ENCODE measurements around the gene CWH43. TPM values are rescaled to one million over a fixed set of nuclear protein-coding genes. Genes with fewer than 3 reads are reported as not detected.

CWH43 gene
- total and polyA plus RNA-seq, 2 of the 13 experiments (the other 11 are each of a cell fraction or from before 2014, with no cell fraction given), result not detected

GRCh38 chr4:48986654-48987164 is 634 bp downstream of the CWH43 start:
- no peak overlapping the region for H3K9ac ChIP-seq (ENCODE audit: insufficient read depth, low read depth, low read length)
- TF ChIP-seq NCOA1 (CRISPR knock-in tag; IDR thresholded peaks at IDR 0.05) (no peak), KLF15 (CRISPR knock-in tag; IDR thresholded peaks at IDR 0.05; ENCODE audit: borderline replicate concordance) (no peak), CHD4 (IDR thresholded peaks at IDR 0.05; ENCODE audit: borderline replicate concordance, low read length) (no peak), XBP1 (CRISPR knock-in tag; IDR thresholded peaks at IDR 0.05) (no peak), NR2F6 (IDR thresholded peaks at IDR 0.05) (no peak), NR2F6 (CRISPR knock-in tag; IDR thresholded peaks at IDR 0.05) (no peak), ADNP (CRISPR knock-in tag; IDR thresholded peaks at IDR 0.05) (no peak), PRPF4 (IDR thresholded peaks at IDR 0.05; ENCODE audit: low read depth, low read length, poor library complexity, severe bottlenecking) (no peak), KMT2B (CRISPR knock-in tag; IDR thresholded peaks at IDR 0.05) (no peak), HNF4A (CRISPR knock-in tag; IDR thresholded peaks at IDR 0.05) (no peak), ZC3H13 (CRISPR knock-in tag; IDR thresholded peaks at IDR 0.05) (no peak), TEAD2 (CRISPR knock-in tag; IDR thresholded peaks at IDR 0.05) (no peak), RBAK (CRISPR knock-in tag; IDR thresholded peaks at IDR 0.05) (no peak), ZNF513 (CRISPR knock-in tag; conservative IDR thresholded peaks at IDR 0.05) (no peak), GATA4 (IDR thresholded peaks at IDR 0.05; ENCODE audit: borderline replicate concordance, low read depth) (no peak)
- TF ChIP-seq, protein P1, sequence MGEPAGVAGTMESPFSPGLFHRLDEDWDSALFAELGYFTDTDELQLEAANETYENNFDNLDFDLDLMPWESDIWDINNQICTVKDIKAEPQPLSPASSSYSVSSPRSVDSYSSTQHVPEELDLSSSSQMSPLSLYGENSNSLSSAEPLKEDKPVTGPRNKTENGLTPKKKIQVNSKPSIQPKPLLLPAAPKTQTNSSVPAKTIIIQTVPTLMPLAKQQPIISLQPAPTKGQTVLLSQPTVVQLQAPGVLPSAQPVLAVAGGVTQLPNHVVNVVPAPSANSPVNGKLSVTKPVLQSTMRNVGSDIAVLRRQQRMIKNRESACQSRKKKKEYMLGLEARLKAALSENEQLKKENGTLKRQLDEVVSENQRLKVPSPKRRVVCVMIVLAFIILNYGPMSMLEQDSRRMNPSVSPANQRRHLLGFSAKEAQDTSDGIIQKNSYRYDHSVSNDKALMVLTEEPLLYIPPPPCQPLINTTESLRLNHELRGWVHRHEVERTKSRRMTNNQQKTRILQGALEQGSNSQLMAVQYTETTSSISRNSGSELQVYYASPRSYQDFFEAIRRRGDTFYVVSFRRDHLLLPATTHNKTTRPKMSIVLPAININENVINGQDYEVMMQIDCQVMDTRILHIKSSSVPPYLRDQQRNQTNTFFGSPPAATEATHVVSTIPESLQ (CRISPR knock-in tag; conservative IDR thresholded peaks at IDR 0.05), result no peak
- TF ChIP-seq, protein P2, sequence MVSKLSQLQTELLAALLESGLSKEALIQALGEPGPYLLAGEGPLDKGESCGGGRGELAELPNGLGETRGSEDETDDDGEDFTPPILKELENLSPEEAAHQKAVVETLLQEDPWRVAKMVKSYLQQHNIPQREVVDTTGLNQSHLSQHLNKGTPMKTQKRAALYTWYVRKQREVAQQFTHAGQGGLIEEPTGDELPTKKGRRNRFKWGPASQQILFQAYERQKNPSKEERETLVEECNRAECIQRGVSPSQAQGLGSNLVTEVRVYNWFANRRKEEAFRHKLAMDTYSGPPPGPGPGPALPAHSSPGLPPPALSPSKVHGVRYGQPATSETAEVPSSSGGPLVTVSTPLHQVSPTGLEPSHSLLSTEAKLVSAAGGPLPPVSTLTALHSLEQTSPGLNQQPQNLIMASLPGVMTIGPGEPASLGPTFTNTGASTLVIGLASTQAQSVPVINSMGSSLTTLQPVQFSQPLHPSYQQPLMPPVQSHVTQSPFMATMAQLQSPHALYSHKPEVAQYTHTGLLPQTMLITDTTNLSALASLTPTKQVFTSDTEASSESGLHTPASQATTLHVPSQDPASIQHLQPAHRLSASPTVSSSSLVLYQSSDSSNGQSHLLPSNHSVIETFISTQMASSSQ (IDR thresholded peaks at IDR 0.05; ENCODE audit: low read depth), result no peak
- TF ChIP-seq, protein P2 (CRISPR knock-in tag; IDR thresholded peaks at IDR 0.05; ENCODE audit: borderline replicate concordance), result no peak
- TF ChIP-seq, protein P3, sequence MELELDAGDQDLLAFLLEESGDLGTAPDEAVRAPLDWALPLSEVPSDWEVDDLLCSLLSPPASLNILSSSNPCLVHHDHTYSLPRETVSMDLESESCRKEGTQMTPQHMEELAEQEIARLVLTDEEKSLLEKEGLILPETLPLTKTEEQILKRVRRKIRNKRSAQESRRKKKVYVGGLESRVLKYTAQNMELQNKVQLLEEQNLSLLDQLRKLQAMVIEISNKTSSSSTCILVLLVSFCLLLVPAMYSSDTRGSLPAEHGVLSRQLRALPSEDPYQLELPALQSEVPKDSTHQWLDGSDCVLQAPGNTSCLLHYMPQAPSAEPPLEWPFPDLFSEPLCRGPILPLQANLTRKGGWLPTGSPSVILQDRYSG (CRISPR knock-in tag; IDR thresholded peaks at IDR 0.05), result no peak

More at GRCh38 chr4:48986654-48987164, 634 bp downstream of the CWH43 start:
- no peak for FAIRE-seq
- H3K4me1 ChIP-seq (ENCODE audit: insufficient read depth, low read length), result no peaks in the 10 kb centered on the region
- ChIA-PET POLR2A (no interaction called here), CTCF (ENCODE audit: low intra/inter-chr PET ratio, low total read pairs) (no interaction called here)
- 53% methylated on average over 19 of the region's 27 CpGs for WGBS (ENCODE audit: low lambda C conversion rate)
- no peaks in the 10 kb centered on the region for H3K79me2 ChIP-seq (ENCODE audit: insufficient read depth, low read length)
- intact Hi-C loops (cut with micrococcal nuclease; ENCODE audit: unreplicated experiment) (no loop called here), in situ Hi-C loops (cut with HindIII; ENCODE audit: extremely low pct_ligation_motif_present, low pct_unique_long_range_greater_than_20kb) (no loop called here)
- peaks cover 0 to 8% of the 10 kb centered on the region in 2 experiments; a peak in 2 of 5 replicates for H3K27me3 ChIP-seq (ENCODE audit: control insufficient read depth in 1 of 2, insufficient read depth in 2 of 2, low read length in 2 of 2)
- no peak overlapping the region for H3K4me2 ChIP-seq (ENCODE audit: low read depth, low read length)
- no peaks in the 10 kb centered on the region for H4K20me1 ChIP-seq (ENCODE audit: insufficient read depth, low read length)
- ATAC-seq, result no peak
- no peak overlapping the region for H2AFZ ChIP-seq (ENCODE audit: low read length)
- no peak for DNase-seq (ENCODE audit: low spot score)
- H3K9me3 ChIP-seq (ENCODE audit: low read length), result no peaks in the 10 kb centered on the region
- no peaks in the 10 kb centered on the region for H3K36me3 ChIP-seq (replicated peaks in 1 of 2; ENCODE audit: control insufficient read depth in 1 of 2, insufficient read depth in 2 of 2, low read length in 2 of 2)
- no peak overlapping the region for H3K27ac ChIP-seq (ENCODE audit: extremely low read length, insufficient read depth, low read length)
- no peak overlapping the region for H3K4me3 ChIP-seq (replicated peaks in 1 of 3; ENCODE audit: insufficient read depth in 1 of 3, low read depth in 2 of 3, low read length in 3 of 3)
- BruUV-seq (replicated peaks), result no TSS peak

Data from HepG2 (cell line).